ENCODE results near the gene PEX5.
"Not testable (repeated sequence)": the region's sequence is repeated elsewhere in the genome, so short reads cannot be mapped to it uniquely, and the experiment has no call there.

Gene PEX5

DNA sequence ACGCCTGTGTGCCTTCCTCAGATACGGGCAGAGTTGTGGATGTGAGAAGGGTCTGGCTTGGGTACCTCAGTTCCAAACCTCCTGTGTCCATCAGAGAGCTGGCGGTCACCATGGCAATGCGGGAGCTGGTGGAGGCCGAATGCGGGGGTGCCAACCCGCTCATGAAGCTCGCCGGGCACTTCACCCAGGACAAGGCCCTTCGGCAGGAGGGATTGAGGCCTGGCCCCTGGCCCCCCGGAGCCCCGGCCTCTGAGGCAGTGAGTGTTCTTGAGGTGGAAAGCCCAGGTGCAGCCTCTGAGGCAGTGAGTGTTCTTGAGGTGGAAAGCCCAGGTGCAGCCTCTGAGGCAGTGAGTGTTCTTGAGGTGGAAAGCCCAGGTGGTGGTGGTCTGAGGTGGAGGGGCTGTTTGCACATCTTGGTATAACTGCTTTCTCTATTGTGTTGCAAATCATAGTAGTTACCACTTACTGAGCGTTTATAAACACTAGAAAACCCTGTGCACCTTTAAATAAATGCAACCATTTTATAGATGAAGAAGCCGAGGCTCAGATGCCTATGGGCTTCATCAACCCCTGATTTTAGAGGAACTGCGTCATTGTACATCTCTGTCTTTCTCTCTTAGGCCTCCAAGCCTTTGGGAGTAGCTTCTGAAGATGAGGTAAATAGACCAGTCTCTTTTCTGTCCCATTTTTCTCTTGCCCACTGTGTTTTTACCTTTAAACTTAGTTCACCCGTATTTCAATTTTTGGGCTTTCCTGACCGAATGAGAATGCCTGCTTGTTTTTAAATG lies 976 bp downstream of the PEX5 start:
- Histone ChIP-seq H3K27ac (ENCODE audit: low read depth, low read length) (peak overlapping the region; percentile 65; the same call in 1 of the 2 replicates), H3K36me3 (ENCODE audit: control insufficient read depth, insufficient read depth, low read length) (peaks cover 28% of the 10 kb centered on the region), H3K4me1 (ENCODE audit: control insufficient read depth, insufficient read depth, low read length) (peaks cover 17% of the 10 kb centered on the region), H3K9ac (ENCODE audit: low read length) (peak overlapping the region; percentile 82), H3K27me3 (ENCODE audit: control insufficient read depth, insufficient read depth, low read length) (no peaks in the 10 kb centered on the region), H3K9me3 (ENCODE audit: control insufficient read depth, insufficient read depth, low read depth, low read length) (no peaks in the 10 kb centered on the region), H3K4me3 (ENCODE audit: low read depth, low read length) (peak overlapping the region; percentile 91)

DNA sequence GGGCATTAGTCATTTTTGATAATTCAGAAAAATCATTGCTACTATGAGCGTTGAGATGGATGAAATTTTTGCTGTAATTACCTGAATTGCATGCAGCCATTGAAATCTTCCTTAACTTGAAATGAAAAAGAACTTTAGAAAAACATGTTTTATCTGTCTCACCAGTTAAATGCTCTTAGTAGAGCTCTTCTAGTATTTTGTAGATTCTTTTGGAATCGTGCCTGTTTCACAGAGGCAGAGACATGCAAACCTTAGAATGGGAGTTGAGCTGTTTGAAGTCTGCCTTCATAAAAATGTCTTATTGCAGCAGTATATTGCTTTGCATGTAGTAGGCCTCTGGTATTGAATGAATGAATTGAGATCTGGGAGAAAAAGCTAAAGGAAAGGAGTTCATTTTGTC lies 4.2 kb downstream of the PEX5 start:
- peaks cover 11% of the 10 kb centered on the region for H3K4me1 ChIP-seq (ENCODE audit: control insufficient read depth, insufficient read depth, low read length)

DNA sequence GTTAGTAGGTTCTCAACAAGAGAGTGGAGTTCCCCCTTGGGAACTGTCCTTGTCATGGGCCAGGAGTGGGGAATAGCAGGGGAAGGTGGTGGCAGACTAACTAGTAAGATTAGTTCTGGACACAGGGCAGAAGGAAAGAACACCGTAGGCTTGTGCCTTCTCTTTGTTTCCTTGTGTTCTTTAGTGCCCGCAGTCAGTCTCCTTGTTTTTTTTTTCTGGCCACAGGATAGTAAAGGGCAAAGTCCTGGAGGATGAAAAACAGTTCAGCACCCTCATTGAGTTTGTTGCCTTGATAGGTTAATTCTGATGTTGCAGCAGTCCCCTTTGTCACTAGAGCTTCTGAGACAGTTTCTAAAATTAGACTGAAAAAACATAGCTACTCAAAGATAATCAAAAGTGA lies 8.4 kb downstream of the PEX5 start:
- H3K27ac ChIP-seq (ENCODE audit: low read depth, low read length): no peak overlapping the region
- no peaks in the 10 kb centered on the region for H3K4me1 ChIP-seq (ENCODE audit: control insufficient read depth, insufficient read depth, low read length)
- H3K4me3 ChIP-seq (ENCODE audit: low read depth, low read length): no peak overlapping the region
- no peak overlapping the region for H3K9ac ChIP-seq (ENCODE audit: low read length)
- H3K27me3 ChIP-seq (ENCODE audit: control insufficient read depth, insufficient read depth, low read length): no peaks in the 10 kb centered on the region
- H3K9me3 ChIP-seq (ENCODE audit: control insufficient read depth, insufficient read depth, low read depth, low read length): peaks cover 13% of the 10 kb centered on the region
- H3K36me3 ChIP-seq (ENCODE audit: control insufficient read depth, insufficient read depth, low read length): peaks cover 47% of the 10 kb centered on the region

More for the DNA sequence above, 4.2 kb downstream of the PEX5 start:
- Histone ChIP-seq H3K36me3 (ENCODE audit: control insufficient read depth, insufficient read depth, low read length) (peaks cover 40% of the 10 kb centered on the region), H3K27ac (ENCODE audit: low read depth, low read length) (no peak overlapping the region), H3K9ac (ENCODE audit: low read length) (no peak overlapping the region), H3K4me3 (ENCODE audit: low read depth, low read length) (no peak overlapping the region), H3K9me3 (ENCODE audit: control insufficient read depth, insufficient read depth, low read depth, low read length) (0 out of 2 replicates have a peak, but pooled peaks cover 1% of the 10 kb centered on the region), H3K27me3 (ENCODE audit: control insufficient read depth, insufficient read depth, low read length) (no peaks in the 10 kb centered on the region)

DNA sequence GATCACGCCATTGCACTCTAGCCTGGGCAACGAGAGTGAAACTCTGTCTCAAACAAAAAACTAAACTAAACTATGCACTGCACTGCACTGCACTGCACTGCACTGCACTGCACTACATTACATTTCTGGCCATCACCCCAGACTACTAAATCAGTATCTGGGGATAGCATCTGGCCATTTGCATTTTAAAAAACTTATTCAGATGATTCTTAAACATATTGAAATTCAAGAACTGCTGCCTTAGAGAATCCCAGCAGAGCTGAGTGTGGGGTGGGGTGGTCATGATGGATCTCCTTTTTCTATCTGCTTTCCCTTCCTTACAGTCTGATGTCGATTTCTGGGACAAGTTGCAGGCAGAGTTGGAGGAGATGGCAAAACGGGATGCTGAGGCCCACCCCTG lies 13.6 kb downstream of the PEX5 start:
- Histone ChIP-seq H3K27ac (ENCODE audit: low read depth, low read length) (no peak overlapping the region), H3K9ac (ENCODE audit: low read length) (no peak overlapping the region), H3K4me3 (ENCODE audit: low read depth, low read length) (no peak overlapping the region), H3K9me3 (ENCODE audit: control insufficient read depth, insufficient read depth, low read depth, low read length) (peaks cover 13% of the 10 kb centered on the region), H3K4me1 (ENCODE audit: control insufficient read depth, insufficient read depth, low read length) (no peaks in the 10 kb centered on the region), H3K36me3 (ENCODE audit: control insufficient read depth, insufficient read depth, low read length) (peaks cover 74% of the 10 kb centered on the region), H3K27me3 (ENCODE audit: control insufficient read depth, insufficient read depth, low read length) (no peaks in the 10 kb centered on the region)

DNA sequence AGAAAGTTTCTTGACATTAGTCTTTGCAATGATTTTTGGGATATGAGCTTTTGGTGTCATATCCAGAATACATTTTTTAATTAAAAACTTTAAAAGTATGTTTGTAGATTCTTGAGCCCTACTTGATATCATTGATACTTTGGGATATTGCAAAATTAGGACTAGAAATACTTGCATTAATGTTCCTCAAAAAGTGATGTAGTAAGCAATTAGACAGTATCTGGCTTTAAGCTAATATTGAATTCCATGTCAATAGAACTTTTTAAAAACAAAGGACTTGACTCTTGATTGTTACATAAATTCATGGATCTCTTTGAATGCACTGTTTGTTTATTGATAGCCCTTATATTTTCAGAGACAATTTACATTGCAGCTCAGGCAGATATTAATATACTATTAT lies 15.6 kb downstream of the PEX5 start:
- Histone ChIP-seq H3K9ac (ENCODE audit: low read length) (no peak overlapping the region), H3K27me3 (ENCODE audit: control insufficient read depth, insufficient read depth, low read length) (no peaks in the 10 kb centered on the region), H3K27ac (ENCODE audit: low read depth, low read length) (no peak overlapping the region), H3K36me3 (ENCODE audit: control insufficient read depth, insufficient read depth, low read length) (peaks cover 85% of the 10 kb centered on the region), H3K4me3 (ENCODE audit: low read depth, low read length) (no peak overlapping the region), H3K9me3 (ENCODE audit: control insufficient read depth, insufficient read depth, low read depth, low read length) (peaks cover 9% of the 10 kb centered on the region), H3K4me1 (ENCODE audit: control insufficient read depth, insufficient read depth, low read length) (no peaks in the 10 kb centered on the region)

DNA sequence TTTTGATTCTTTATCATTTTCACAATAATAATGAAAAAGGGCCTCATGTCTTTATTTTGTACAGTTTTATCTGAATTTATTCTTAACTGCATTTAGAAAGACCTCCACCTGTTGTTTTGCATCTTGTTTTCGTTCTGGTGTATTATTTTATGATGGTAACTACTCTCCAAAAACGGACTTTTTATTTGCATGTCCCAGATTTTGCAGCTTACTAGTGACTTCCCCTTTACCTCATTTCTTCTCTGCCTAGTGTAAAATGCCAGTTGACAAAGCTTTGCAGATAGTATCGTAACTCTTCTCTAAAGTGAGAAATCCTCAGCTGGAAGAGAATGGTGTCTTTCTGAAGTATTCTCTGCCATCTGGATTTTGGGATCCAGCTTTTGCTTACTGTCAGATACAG lies 17.2 kb downstream of the PEX5 start:
- no peak overlapping the region for H3K4me3 ChIP-seq (ENCODE audit: low read depth, low read length)
- H3K4me1 ChIP-seq (ENCODE audit: control insufficient read depth, insufficient read depth, low read length): no peaks in the 10 kb centered on the region
- no peak overlapping the region for H3K27ac ChIP-seq (ENCODE audit: low read depth, low read length)
- H3K36me3 ChIP-seq (ENCODE audit: control insufficient read depth, insufficient read depth, low read length): peaks cover 90% of the 10 kb centered on the region
- H3K9me3 ChIP-seq (ENCODE audit: control insufficient read depth, insufficient read depth, low read depth, low read length): peaks cover 12% of the 10 kb centered on the region
- H3K27me3 ChIP-seq (ENCODE audit: control insufficient read depth, insufficient read depth, low read length): no peaks in the 10 kb centered on the region
- no peak overlapping the region for H3K9ac ChIP-seq (ENCODE audit: low read length)

DNA sequence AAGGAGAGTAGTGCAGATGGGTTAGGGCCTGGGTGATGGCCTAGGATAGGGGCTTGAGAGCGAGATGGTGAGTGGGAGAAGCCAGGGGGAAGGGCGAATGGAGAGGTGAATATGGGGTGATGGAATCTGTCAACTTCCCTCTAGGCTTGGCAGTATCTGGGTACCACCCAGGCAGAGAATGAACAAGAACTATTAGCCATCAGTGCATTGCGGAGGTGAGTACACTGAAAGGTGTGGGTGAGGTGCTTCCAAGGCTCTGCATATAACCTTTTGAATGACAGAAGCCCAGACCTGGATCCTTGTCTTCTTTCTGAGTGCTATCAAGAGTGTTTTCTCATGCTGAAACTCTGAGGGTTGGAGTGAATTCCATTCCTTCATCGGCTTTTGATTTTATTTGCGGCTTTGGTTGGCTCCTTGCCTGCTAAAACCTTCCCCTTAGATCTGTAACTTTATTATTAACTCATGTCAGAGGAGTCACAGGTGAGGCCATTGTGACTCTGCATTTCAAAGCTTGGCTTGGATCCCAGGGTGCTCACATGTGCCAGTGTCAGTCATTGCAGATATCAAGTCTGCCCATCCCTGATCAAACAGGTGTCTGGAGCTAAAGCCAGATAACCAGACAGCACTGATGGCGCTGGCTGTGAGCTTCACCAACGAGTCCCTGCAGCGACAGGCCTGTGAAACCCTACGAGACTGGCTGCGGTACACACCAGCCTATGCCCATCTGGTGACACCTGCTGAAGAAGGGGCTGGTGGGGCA lies 18.6 kb downstream of the PEX5 start:
- no peaks in the 10 kb centered on the region for H3K4me1 ChIP-seq (ENCODE audit: control insufficient read depth, insufficient read depth, low read length)

DNA sequence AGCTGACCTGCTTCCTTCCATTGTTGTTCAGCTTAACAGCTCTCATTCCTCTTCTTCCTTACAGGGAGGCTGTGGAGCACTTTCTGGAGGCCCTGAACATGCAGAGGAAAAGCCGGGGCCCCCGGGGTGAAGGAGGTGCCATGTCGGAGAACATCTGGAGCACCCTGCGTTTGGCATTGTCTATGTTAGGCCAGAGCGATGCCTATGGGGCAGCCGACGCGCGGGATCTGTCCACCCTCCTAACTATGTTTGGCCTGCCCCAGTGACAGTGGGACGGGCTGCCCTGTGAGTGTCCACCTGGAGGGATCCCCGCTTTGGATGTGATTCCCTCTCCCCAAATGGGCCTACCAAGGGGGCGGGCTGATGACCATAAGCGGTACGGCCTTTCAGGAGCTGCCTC lies 20.5 kb downstream of the PEX5 start:
- Histone ChIP-seq H3K27ac (ENCODE audit: low read depth, low read length) (no peak overlapping the region), H3K36me3 (ENCODE audit: control insufficient read depth, insufficient read depth, low read length) (peaks cover 68% of the 10 kb centered on the region), H3K9ac (ENCODE audit: low read length) (no peak overlapping the region), H3K4me3 (ENCODE audit: low read depth, low read length) (no peak overlapping the region), H3K27me3 (ENCODE audit: control insufficient read depth, insufficient read depth, low read length) (no peaks in the 10 kb centered on the region), H3K4me1 (ENCODE audit: control insufficient read depth, insufficient read depth, low read length) (no peaks in the 10 kb centered on the region), H3K9me3 (ENCODE audit: control insufficient read depth, insufficient read depth, low read depth, low read length) (peaks cover 20% of the 10 kb centered on the region)

More for the DNA sequence above, 18.6 kb downstream of the PEX5 start:
- Histone ChIP-seq H3K36me3 (ENCODE audit: control insufficient read depth, insufficient read depth, low read length) (peaks cover 84% of the 10 kb centered on the region), H3K27me3 (ENCODE audit: control insufficient read depth, insufficient read depth, low read length) (no peaks in the 10 kb centered on the region), H3K27ac (ENCODE audit: low read depth, low read length) (no peak overlapping the region), H3K9ac (ENCODE audit: low read length) (no peak overlapping the region), H3K4me3 (ENCODE audit: low read depth, low read length) (no peak overlapping the region), H3K9me3 (ENCODE audit: control insufficient read depth, insufficient read depth, low read depth, low read length) (peaks cover 18% of the 10 kb centered on the region)

DNA sequence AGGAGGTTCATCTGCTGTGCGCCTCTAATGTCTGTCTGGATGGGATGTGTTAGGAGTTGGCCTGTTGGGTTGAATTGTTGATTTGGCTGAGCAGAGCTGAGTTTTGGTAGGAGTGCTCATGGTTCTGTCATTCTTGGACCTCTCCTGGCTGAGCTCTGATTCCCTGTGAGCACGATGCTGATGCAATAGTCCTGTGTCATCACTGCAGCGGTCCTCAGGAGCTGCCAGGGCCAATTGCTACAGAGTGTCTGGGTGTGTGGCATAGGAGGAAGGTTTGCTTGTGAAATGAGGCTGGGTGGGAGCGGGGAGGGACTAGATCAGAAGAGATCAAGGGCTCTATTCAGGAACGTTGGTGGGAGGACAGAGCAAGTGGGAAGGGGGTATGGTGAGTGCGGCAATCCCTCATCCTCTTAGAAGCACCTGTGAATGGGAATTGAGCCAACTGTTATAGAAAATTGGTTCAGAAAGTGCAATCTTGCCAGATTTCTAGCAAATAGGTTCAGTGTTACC lies 21.2 kb downstream of the PEX5 start:
- Histone ChIP-seq H3K27me3 (ENCODE audit: control insufficient read depth, insufficient read depth, low read length) (no peaks in the 10 kb centered on the region), H3K27ac (ENCODE audit: low read depth, low read length) (no peak overlapping the region), H3K9ac (ENCODE audit: low read length) (no peak overlapping the region), H3K36me3 (ENCODE audit: control insufficient read depth, insufficient read depth, low read length) (peaks cover 61% of the 10 kb centered on the region), H3K4me1 (ENCODE audit: control insufficient read depth, insufficient read depth, low read length) (no peaks in the 10 kb centered on the region), H3K9me3 (ENCODE audit: control insufficient read depth, insufficient read depth, low read depth, low read length) (peaks cover 24% of the 10 kb centered on the region), H3K4me3 (ENCODE audit: low read depth, low read length) (no peak overlapping the region)

DNA sequence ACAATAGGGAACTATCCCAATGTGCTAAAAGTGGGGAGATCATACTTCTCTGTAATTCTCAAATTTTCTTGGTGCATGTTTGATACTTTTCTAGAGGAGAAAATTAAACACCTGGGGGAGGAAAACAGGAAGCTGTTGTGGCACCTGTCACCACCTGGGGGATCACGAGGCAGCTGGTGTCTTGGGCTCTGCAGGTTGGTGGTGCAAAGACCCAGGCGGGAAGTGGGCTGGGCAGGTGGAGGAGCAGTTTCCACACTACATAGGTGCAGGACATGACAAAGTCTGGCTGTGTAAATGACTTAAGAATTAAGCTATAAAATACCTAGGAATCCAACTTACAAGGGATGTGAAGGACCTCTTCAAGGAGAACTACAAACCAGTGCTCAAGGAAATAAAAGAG lies 23.2 kb downstream of the PEX5 start:
- Histone ChIP-seq H3K9ac (ENCODE audit: low read length) (no peak overlapping the region), H3K36me3 (ENCODE audit: control insufficient read depth, insufficient read depth, low read length) (peaks cover 47% of the 10 kb centered on the region), H3K4me3 (ENCODE audit: low read depth, low read length) (no peak overlapping the region), H3K4me1 (ENCODE audit: control insufficient read depth, insufficient read depth, low read length) (no peaks in the 10 kb centered on the region), H3K9me3 (ENCODE audit: control insufficient read depth, insufficient read depth, low read depth, low read length) (peaks cover 24% of the 10 kb centered on the region), H3K27me3 (ENCODE audit: control insufficient read depth, insufficient read depth, low read length) (no peaks in the 10 kb centered on the region), H3K27ac (ENCODE audit: low read depth, low read length) (no peak overlapping the region)

DNA sequence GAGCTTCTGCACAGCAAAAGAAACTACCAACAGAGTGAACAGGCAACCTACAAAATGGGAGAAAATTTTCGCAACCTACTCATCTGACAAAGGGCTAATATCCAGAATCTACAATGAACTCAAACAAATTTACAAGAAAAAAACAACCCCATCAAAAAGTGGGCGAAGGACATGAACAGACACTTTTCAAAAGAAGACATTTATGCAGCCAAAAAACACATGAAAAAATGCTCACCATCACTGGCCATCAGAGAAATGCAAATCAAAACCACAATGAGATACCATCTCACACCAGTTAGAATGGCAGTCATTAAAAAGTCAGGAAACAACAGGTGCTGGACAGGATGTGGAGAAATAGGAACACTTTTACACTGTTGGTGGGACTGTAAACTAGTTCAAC lies 24.3 kb downstream of the PEX5 start:
- not testable (repeated sequence) for H3K9ac ChIP-seq (ENCODE audit: low read length); H3K27me3 ChIP-seq (ENCODE audit: control insufficient read depth, insufficient read depth, low read length); H3K4me1 ChIP-seq (ENCODE audit: control insufficient read depth, insufficient read depth, low read length); H3K27ac ChIP-seq (ENCODE audit: low read depth, low read length); H3K4me3 ChIP-seq (ENCODE audit: low read depth, low read length)
- peaks cover 24% of the 10 kb centered on the region for H3K9me3 ChIP-seq (ENCODE audit: control insufficient read depth, insufficient read depth, low read depth, low read length)
- H3K36me3 ChIP-seq (ENCODE audit: control insufficient read depth, insufficient read depth, low read length): peaks cover 36% of the 10 kb centered on the region
